ENCODE measurements around the gene ZCCHC3.

GRCh38 chr20:276620-277495, 20.5 kb upstream of the ZCCHC3 start:
- TF ChIP-seq GATA2 (IDR thresholded peaks at IDR 0.05; ENCODE audit: low read depth, low read length) (no peak), GATA3 (IDR thresholded peaks at IDR 0.05; ENCODE audit: low read depth, low read length) (no peak)

Data from SH-SY5Y (cell line).